Stimulated activated CD4-positive, alpha-beta T cell treated with anti-CD3 and anti-CD28 coated beads, Interleukin-15, amount 100 ng/mL, for 24 hours (primary cell): ENCODE measurements around the gene GOLGA3.

Experiments used
- DNase-seq: peaks from one replicate; pipeline ENCODE4 v3.0.0-alpha.2; 2020

Gene GOLGA3

DNA sequence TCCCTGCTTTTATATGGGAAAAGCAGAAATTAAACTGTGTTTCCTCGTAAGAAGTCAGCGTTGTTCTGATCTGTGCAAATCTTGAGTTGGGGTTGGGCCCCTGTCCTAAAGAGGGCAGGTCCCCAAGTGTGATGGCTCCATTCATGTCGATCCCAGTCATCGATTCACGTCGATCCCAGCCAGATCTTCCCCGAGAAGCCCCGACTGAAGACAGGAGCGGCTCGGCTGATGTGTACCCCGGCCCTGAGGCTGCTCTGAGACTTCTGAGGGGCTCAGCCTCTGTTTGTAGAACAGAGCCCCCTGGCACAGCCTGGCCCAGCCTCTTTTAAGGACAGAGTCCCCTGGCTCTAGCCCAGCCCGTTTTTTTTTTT lies 108.7 kb downstream of the GOLGA3 start:
- no peak for DNase-seq

DNA sequence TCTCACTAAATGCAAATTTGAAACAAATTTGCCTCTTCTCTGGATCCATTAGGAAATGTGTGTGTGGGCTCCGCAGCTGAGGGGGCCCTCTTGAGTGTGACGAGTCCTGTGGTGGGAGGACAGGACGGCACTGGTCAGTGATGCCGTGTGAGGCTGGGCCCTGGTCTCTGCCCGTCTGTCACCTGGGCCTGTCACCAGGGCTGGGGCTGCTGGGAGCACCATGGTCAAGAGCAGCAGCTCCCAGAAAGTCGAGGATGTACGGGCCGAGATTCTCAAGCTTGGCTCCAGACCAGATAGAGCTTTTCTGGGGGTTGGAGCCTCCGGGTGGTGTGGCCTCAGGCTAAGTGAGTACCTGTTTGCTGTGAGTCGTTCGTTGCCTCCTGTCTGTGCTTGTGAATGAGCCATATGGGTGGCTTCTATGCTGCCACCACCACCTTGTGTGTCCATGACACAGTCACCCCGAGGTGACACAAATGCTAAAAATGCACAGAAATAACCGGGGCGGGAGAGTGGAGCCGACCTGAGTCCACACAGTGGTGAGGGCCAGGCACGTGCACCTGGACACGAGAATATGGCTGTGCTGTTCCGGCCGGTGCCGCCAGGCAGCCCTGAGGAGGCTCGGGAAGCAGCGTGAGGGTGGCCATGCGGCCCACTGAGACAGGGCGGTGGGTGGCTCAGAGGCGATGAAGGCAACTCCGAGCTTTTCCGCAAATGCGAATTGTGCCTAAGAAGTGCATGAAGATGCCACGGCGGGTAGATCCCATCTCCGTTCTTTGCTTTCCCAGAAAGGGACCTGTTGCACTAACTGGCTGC lies 109.3 kb downstream of the GOLGA3 start:
- DNase-seq = no peak
